GM12878 (cell line): ENCODE measurements around the gene FNDC3A. TPM values are rescaled to one million over a fixed set of nuclear protein-coding genes. Genes with fewer than 3 reads are reported as not detected.

Source experiments
- ATAC-seq: fragments of 200-7000 bp; cut with Tn5 transposase; 3 replicates; pipeline ENCODE4 v1.9.1; 2020; ENCODE audit warnings: mild to moderate bottlenecking, moderate library complexity
- BruUV-seq: library from RNA; stranded (reverse); fragments of 400-500 nt; replicated peaks from 2 replicates; lab custom pipeline; 2021; lab: Mats Ljungman, UMichigan
- CTCF ChIA-PET: fragments of 300-600 bp; sonication (Branson Sonifier 250); formaldehyde crosslinking; extraction: SDS; loops from one replicate; lab custom pipeline; 2021; ENCODE audit warnings: inconsistent platforms; lab: Yijun Ruan, JAX
- POLR2A ChIA-PET: fragments of 350-600 bp; formaldehyde crosslinking; extraction: SDS; loops from one replicate; lab custom pipeline; 2021; ENCODE audit warnings: inconsistent platforms; lab: Charles Lee
- RAD21 ChIA-PET: fragments of 300-600 bp; sonication (Branson Sonifier 250); formaldehyde crosslinking; loops from one replicate; lab custom pipeline; 2023; ENCODE audit warnings: antibody characterized with exemption; ENCODE audit not compliant: unreplicated experiment; lab: Charles Lee
- SMC1A ChIA-PET: fragments of 300-600 bp; sonication (Branson Sonifier 250); formaldehyde crosslinking; loops from one replicate; lab custom pipeline; 2023; ENCODE audit not compliant: unreplicated experiment, uncharacterized antibody; lab: Charles Lee
- DNase-seq: peaks from one replicate; pipeline ENCODE4 v3.0.0-alpha.2; 2011; ENCODE audit warnings: low read depth, low spot score
- FAIRE-seq: peaks from 3 replicates; lab custom pipeline; 2011; peaks lifted over from hg19 to GRCh38; lab: Jason Lieb, UNC
- H2AFZ ChIP-seq: 2 replicates; pipeline ENCODE4 v1.6.0; 2011; ENCODE audit warnings: low read depth, low read length, control low read depth; ENCODE audit not compliant: control insufficient read depth
- H3K27ac ChIP-seq: 2 replicates; pipeline ENCODE4 v1.5.1; 2011; ENCODE audit warnings: control low read depth; ENCODE audit not compliant: control insufficient read depth, insufficient read depth
- H3K27me3 ChIP-seq, 2 experiments: replicated peaks in 1 of 2; 2 replicates each; pipeline versions ENCODE4 v1.6.0 to v1.6.1; 2011; ENCODE audit warnings: low read length in 1 of 2; ENCODE audit not compliant: control insufficient read depth in 2 of 2, insufficient read depth in 2 of 2
- H3K36me3 ChIP-seq, 2 experiments: 2 replicates each; pipeline ENCODE4 v1.5.1; 2011; ENCODE audit warnings: low read length in 1 of 2; ENCODE audit not compliant: control insufficient read depth in 2 of 2, insufficient read depth in 2 of 2
- H3K4me1 ChIP-seq: 2 replicates; pipeline ENCODE4 v1.6.1; 2011; ENCODE audit warnings: mild to moderate bottlenecking, low read length, moderate library complexity, mixed read lengths; ENCODE audit not compliant: control insufficient read depth, insufficient read depth
- H3K4me2 ChIP-seq: 2 replicates; pipeline ENCODE4 v1.6.0; 2011; ENCODE audit warnings: control low read depth; ENCODE audit not compliant: control insufficient read depth, insufficient read depth
- H3K4me3 ChIP-seq: fragments of 200-600 bp; sonication (generic); 2 replicates; pipeline ENCODE4 v1.5.1; 2016
- H3K79me2 ChIP-seq: 2 replicates; pipeline ENCODE4 v1.6.0; 2011; ENCODE audit warnings: low read length; ENCODE audit not compliant: control insufficient read depth, insufficient read depth
- H3K9ac ChIP-seq: 2 replicates; pipeline ENCODE4 v1.8.0; 2011; ENCODE audit warnings: low read length, control low read depth, mixed read lengths; ENCODE audit not compliant: control insufficient read depth, insufficient read depth
- H3K9me3 ChIP-seq: replicated peaks from 3 replicates; pipeline ENCODE4 v1.5.1; 2011; ENCODE audit warnings: mild to moderate bottlenecking, low read length; ENCODE audit not compliant: control insufficient read depth, insufficient read depth
- H4K20me1 ChIP-seq: 2 replicates; pipeline ENCODE4 v1.6.0; 2011; ENCODE audit not compliant: control insufficient read depth, insufficient read depth
- CHD1 ChIP-seq: IDR thresholded peaks from 2 replicates; pipeline ENCODE4 v1.6.1; 2012; ENCODE audit warnings: low read depth, low read length, improper control_type of control experiment
- EGR1 ChIP-seq, 2 experiments: IDR thresholded peaks; 1 replicate in 1 of 2; 2 replicates in 1 of 2; pipeline ENCODE4 v1.6.1; 2011 to 2012; ENCODE audit warnings: low read depth in 2 of 2, low read length in 2 of 2, borderline replicate concordance in 1 of 2, mild to moderate bottlenecking in 1 of 2, moderate library complexity in 1 of 2
- EZH2 ChIP-seq: IDR thresholded peaks from 2 replicates; pipeline ENCODE4 v1.6.1; 2012; ENCODE audit warnings: low read depth, mild to moderate bottlenecking, control low read depth, inconsistent platforms, low read length, borderline replicate concordance; ENCODE audit not compliant: control insufficient read depth
- JUND ChIP-seq: IDR thresholded peaks from 2 replicates; pipeline ENCODE4 v1.6.1; 2012; ENCODE audit warnings: low read depth, mild to moderate bottlenecking, low read length, improper control_type of control experiment, moderate library complexity
- MEF2B ChIP-seq: fragments of 450-650 bp; IDR thresholded peaks from 2 replicates; pipeline ENCODE4 v1.6.1; 2018; ENCODE audit warnings: mild to moderate bottlenecking, moderate library complexity; ENCODE audit not compliant: partially characterized antibody, poor library complexity, severe bottlenecking
- MLLT1 ChIP-seq: fragments of 450-650 bp; IDR thresholded peaks from 2 replicates; pipeline ENCODE4 v1.6.1; 2016; ENCODE audit warnings: mild to moderate bottlenecking
- MXI1 ChIP-seq: fragments of 150-350 bp; IDR thresholded peaks from 2 replicates; pipeline ENCODE4 v1.6.1; 2011; ENCODE audit warnings: low read depth, mild to moderate bottlenecking, inconsistent platforms, low read length, improper control_type of control experiment
- NFIC ChIP-seq: IDR thresholded peaks from 2 replicates; pipeline ENCODE4 v1.6.1; 2012; ENCODE audit warnings: low read depth, mild to moderate bottlenecking, inconsistent platforms, low read length, moderate library complexity
- POU2F2 ChIP-seq: IDR thresholded peaks from 3 replicates; pipeline ENCODE4 v1.6.1; 2011; ENCODE audit warnings: low read depth, mild to moderate bottlenecking, low read length, borderline replicate concordance
- STAT3 ChIP-seq: IDR thresholded peaks from 2 replicates; pipeline ENCODE4 v1.6.1; 2011; ENCODE audit warnings: low read depth, low read length, improper control_type of control experiment
- SUPT20H ChIP-seq: IDR thresholded peaks from 2 replicates; pipeline ENCODE4 v1.6.1; 2011; ENCODE audit warnings: low read depth, mild to moderate bottlenecking, low read length, moderate library complexity, borderline replicate concordance; ENCODE audit not compliant: control insufficient read depth
- TCF3 ChIP-seq: IDR thresholded peaks from 2 replicates; pipeline ENCODE4 v1.6.1; 2012; ENCODE audit warnings: low read depth, mild to moderate bottlenecking, low read length, borderline replicate concordance; ENCODE audit not compliant: insufficient read depth
- ZBED1 ChIP-seq: IDR thresholded peaks from 2 replicates; pipeline ENCODE4 v1.6.1; 2016; ENCODE audit warnings: borderline replicate concordance
- ZNF24 ChIP-seq: fragments of 450-650 bp; IDR thresholded peaks from 2 replicates; pipeline ENCODE4 v1.6.1; 2017; ENCODE audit warnings: antibody characterized with exemption, mild to moderate bottlenecking
- WGBS: methylation state at CpG from one replicate; pipeline ENCODE4 v1.1.6; 2016; ENCODE audit warnings: low lambda C conversion rate; ENCODE audit not compliant: insufficient replicate concordance, insufficient coverage; ENCODE audit errors: missing lambda C conversion rate; 5-methylcytosine and 5-hydroxymethylcytosine counted together
- in situ Hi-C: fragments of 300-500 bp; cut with MboI; formaldehyde crosslinking; loops from 9 replicates; pipeline ENCODE4 v1.14.3; 2018; ENCODE audit warnings: mixed read lengths
- intact Hi-C: fragments of 100-400 bp; cut with micrococcal nuclease; formaldehyde crosslinking; loops from one replicate; pipeline ENCODE4 v1.14.2; 2022; ENCODE audit not compliant: unreplicated experiment
- polyA plus RNA-seq, 11 experiments: library from polyadenylated mRNA; depleted of rRNA in 4 of 11; unstranded in 6 of 11; stranded (reverse) in 5 of 11; fragments of >200 nt; fragmentation: Nextera tagmentation in 4 of 11; fragmentation: Illumina TruSeq in 1 of 11; extraction: Ambion mirVana in 4 of 11; extraction: Trizol in 1 of 11; gene quantifications; 1 replicate in 1 of 11; 2 replicates in 10 of 11; pipeline versions ENCODE4 v1.2.1 to v1.2.3, GENCODE V29; 2011 to 2016; ENCODE audit warnings: inconsistent platforms in 2 of 11, missing spikeins in 2 of 11, low read depth in 1 of 11
- total RNA-seq, 4 experiments: library from RNA; depleted of rRNA in 3 of 4; stranded (reverse); fragments of >200 nt in 3 of 4; fragmentation: Illumina TruSeq in 1 of 4; extraction: Trizol in 1 of 4; gene quantifications; 2 replicates each; pipeline versions ENCODE4 v1.2.1 to v1.2.3, GENCODE V29; 2013 to 2021

Gene FNDC3A
- total and polyA plus RNA-seq, 10 of the 15 experiments (the other 5 are each of a cell fraction or from before 2014, with no cell fraction given) = 6.3 to 46.4 (median 22.8) TPM

DNA sequence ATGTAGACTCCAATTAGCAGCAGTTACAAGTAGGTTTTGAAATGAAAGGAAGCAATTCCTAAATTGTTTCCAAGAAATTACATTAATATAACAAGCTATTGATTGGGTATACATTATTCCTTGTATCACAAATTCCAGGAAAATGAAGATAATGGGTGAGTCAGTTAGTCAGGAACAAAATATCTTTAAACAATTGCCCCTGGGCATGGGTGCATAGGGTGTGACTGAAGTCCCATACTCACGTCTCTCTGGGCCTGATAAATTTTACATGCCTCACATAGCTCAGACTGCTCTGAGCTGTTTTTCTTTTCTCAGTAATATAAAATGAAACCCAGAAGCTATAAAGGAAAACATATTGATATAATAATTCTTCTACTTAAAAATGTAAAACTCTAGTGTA is 87.8 kb downstream of the FNDC3A start:
- no peaks in the 10 kb centered on the region; the same call in none of the 2 replicates for H3K79me2 ChIP-seq
- H3K9ac ChIP-seq = no peak overlapping the region
- no peak overlapping the region for H3K4me3 ChIP-seq
- intact Hi-C loops = no loop called here
- no peak for TF ChIP-seq ZBED1
- TF ChIP-seq, all 136 proteins: peak for 0
- ChIA-PET RAD21 (no interaction called here), POLR2A (interaction anchor here (0.7 kb wide), 1 partner anchor 22 kb away, joined by 5 read pairs; no protein-coding TSS in a partner anchor), SMC1A (interaction anchor here (0.9 to 1.0 kb wide), 2 partner anchors 22 to 41 kb away, joined by 3 read pairs; no protein-coding TSS in a partner anchor), CTCF (no interaction called here)
- Histone ChIP-seq H3K4me1 (peaks cover 4% of the 10 kb centered on the region), H4K20me1 (no peaks in the 10 kb centered on the region), H3K27me3 (no peaks in the 10 kb centered on the region), H2AFZ (no peak overlapping the region), H3K9me3 (no peaks in the 10 kb centered on the region; the same call in 1 of the 3 replicates), H3K36me3 (peaks cover 0 to 8% of the 10 kb centered on the region in 2 experiments; a peak in 1 of 4 replicates), H3K4me2 (no peak overlapping the region), H3K27ac (no peak overlapping the region)
- FAIRE-seq (no peak), DNase-seq (no peak), ATAC-seq (no peak)
- in situ Hi-C loops = no loop called here
- BruUV-seq = no TSS peak
- whole genome bisulfite sequencing = 95% methylated on average over 1 of the region's 1 CpG

DNA sequence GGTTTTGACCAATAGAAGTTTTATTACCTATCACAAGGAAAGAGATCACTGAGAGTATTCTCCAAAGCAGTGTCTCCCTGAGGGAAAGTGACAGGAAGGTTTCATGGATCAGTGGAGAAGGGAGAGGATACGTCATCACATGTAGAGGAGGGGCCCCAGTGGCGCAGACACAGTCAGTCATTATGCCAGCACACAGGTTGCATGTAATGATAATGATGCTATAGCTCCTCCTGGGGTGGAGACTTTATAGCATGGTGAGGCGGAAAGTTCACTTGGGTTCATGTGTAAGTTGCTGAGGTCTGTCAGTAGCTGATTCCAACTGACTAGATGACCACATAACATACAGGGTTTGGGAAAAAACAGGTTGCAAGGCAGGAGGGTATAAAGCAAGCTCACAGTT is 88.8 kb downstream of the FNDC3A start:
- no peaks in the 10 kb centered on the region; the same call in none of the 2 replicates for H3K79me2 ChIP-seq
- ATAC-seq (no peak), FAIRE-seq (no peak), DNase-seq (no peak)
- no peak overlapping the region for H3K9ac ChIP-seq
- no peak overlapping the region for H2AFZ ChIP-seq
- in situ Hi-C loops = no loop called here
- no peaks in the 10 kb centered on the region for H4K20me1 ChIP-seq
- H3K4me3 ChIP-seq = no peak overlapping the region
- 100% methylated on average over 3 of the region's 3 CpGs for WGBS
- intact Hi-C loops = no loop called here
- no TSS peak for BruUV-seq
- ChIA-PET RAD21 (no interaction called here), SMC1A (no interaction called here), POLR2A (no interaction called here), CTCF (no interaction called here)
- no peaks in the 10 kb centered on the region; the same call in 1 of the 2 replicates for H3K4me1 ChIP-seq
- H3K27ac ChIP-seq = no peak overlapping the region
- H3K36me3 ChIP-seq = peaks cover 0 to 11% of the 10 kb centered on the region in 2 experiments; a peak in 1 of 4 replicates
- H3K4me2 ChIP-seq = no peak overlapping the region
- no peaks in the 10 kb centered on the region for H3K27me3 ChIP-seq
- no peaks in the 10 kb centered on the region; the same call in 2 of the 3 replicates for H3K9me3 ChIP-seq
- TF ChIP-seq NFIC (no peak), EZH2 (no peak), STAT3 (no peak), EGR1 (IDR thresholded peaks at IDR 0.05; ENCODE audit: borderline replicate concordance in 1 of 2, low read depth in 2 of 2, low read length in 2 of 2) (no peak), MLLT1 (no peak), POU2F2 (no peak), ZNF24 (no peak), MEF2B (no peak), MXI1 (no peak), SUPT20H (no peak), CHD1 (no peak), TCF3 (no peak), JUND (no peak)
